SHP77 treated with DMSO at 0.1 percent for 48 hours (cell line): ENCODE results near the gene PTCH1.

ENCODE experiments used
- DNase-seq: peaks from one replicate; lab custom pipeline; 2025; lab: John Stamatoyannopoulos, UW

PTCH1 gene

GRCh38 chr9:95438561-95439357 is 78.0 kb downstream of the PTCH1 start:
- DNase-seq = no peak

GRCh38 chr9:95437559-95437958 is 79.2 kb downstream of the PTCH1 start:
- no peak for DNase-seq

GRCh38 chr9:95436416-95436815 is 80.4 kb downstream of the PTCH1 start:
- no peak for DNase-seq

GRCh38 chr9:95435074-95435728 is 81.6 kb downstream of the PTCH1 start:
- DNase-seq = no peak

- no peak for DNase-seq
Observed at GRCh38 chr9:95434116-95435073, 82.4 kb downstream of the PTCH1 start.

GRCh38 chr9:95433096-95433819 is 83.5 kb downstream of the PTCH1 start:
- no peak for DNase-seq

- no peak for DNase-seq
Observed at GRCh38 chr9:95431286-95431685, 85.5 kb downstream of the PTCH1 start.

GRCh38 chr9:95429948-95430620 is 86.7 kb downstream of the PTCH1 start:
- DNase-seq = no peak

GRCh38 chr9:95429096-95429495 is 87.7 kb downstream of the PTCH1 start:
- DNase-seq = no peak

GRCh38 chr9:95425910-95426551 is 90.7 kb downstream of the PTCH1 start:
- DNase-seq = no peak

GRCh38 chr9:95422650-95423049 is 94.1 kb downstream of the PTCH1 start:
- no peak for DNase-seq

- no peak for DNase-seq
Observed at GRCh38 chr9:95420518-95420917, 96.3 kb downstream of the PTCH1 start.

- no peak for DNase-seq
Observed at GRCh38 chr9:95419444-95419843, 97.3 kb downstream of the PTCH1 start.

- DNase-seq = no peak
Observed at GRCh38 chr9:95415158-95415557, 101.6 kb downstream of the PTCH1 start.

GRCh38 chr9:95413793-95414192 is 103.0 kb downstream of the PTCH1 start:
- DNase-seq = no peak

- DNase-seq = no peak
Observed at GRCh38 chr9:95411054-95411892, 105.5 kb downstream of the PTCH1 start.

GRCh38 chr9:95409650-95410426 is 106.9 kb downstream of the PTCH1 start:
- DNase-seq = no peak

- no peak for DNase-seq
Observed at GRCh38 chr9:95407524-95407923, 109.2 kb downstream of the PTCH1 start.

GRCh38 chr9:95406121-95406520 is 110.7 kb downstream of the PTCH1 start:
- no peak for DNase-seq
